ENCODE measurements around the gene MINDY4. TPM values are rescaled to one million over a fixed set of nuclear protein-coding genes. Genes with fewer than 3 reads are reported as not detected.

MINDY4 gene
- polyA plus RNA-seq, 3 donors: 0.15 to 0.17 TPM; not detected in 1

- no peak overlapping the region for H3K4me3 ChIP-seq (replicated peaks in 1 of 3; ENCODE audit: low read depth in 2 of 3, low read length in 3 of 3)
These were observed 15.6 kb upstream of the MINDY4 start for GRCh38 chr7:30755384-30756154.

DNA sequence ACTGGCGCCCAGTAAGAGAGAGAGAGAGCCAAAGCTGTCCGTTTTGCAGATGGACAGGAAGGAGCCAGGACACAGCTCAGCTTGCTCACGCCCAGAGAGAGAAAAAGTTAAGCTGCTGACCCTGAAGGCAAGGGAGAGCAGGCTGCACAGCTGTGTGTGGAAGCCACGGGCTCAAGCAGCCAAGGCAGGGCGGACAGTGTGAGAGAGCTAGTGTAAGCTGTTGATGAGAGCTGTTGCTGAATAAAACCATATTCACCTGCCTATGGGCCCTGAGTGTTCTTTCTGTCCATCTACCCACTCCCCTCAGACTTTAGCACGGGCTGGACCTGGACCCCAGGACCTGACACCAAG lies 13.9 kb upstream of the MINDY4 start:
- Histone ChIP-seq H4K20me1 (ENCODE audit: insufficient read depth, low read length) (no peaks in the 10 kb centered on the region), H3K9me3 (replicated peaks in 1 of 2; ENCODE audit: control insufficient read depth in 1 of 2, insufficient read depth in 1 of 2, low read length in 2 of 2) (no peaks in the 10 kb centered on the region), H3K9ac (ENCODE audit: insufficient read depth, low read length, poor library complexity, severe bottlenecking) (no peak overlapping the region), H3K4me1 (ENCODE audit: control insufficient read depth in 1 of 2, insufficient read depth in 2 of 2, low read length in 2 of 2) (no peaks in the 10 kb centered on the region), H2AFZ (ENCODE audit: insufficient read depth, low read depth, low read length, poor library complexity, severe bottlenecking) (no peak overlapping the region), H3K36me3 (replicated peaks in 1 of 2; ENCODE audit: control insufficient read depth in 1 of 2, insufficient read depth in 2 of 2, low read length in 2 of 2) (no peaks in the 10 kb centered on the region), H3K79me2 (ENCODE audit: insufficient read depth, low read length) (no peaks in the 10 kb centered on the region), H3K27ac (ENCODE audit: low read depth in 1 of 2, low read length in 2 of 2) (no peak overlapping the region), H3K27me3 (ENCODE audit: control insufficient read depth in 2 of 2, insufficient read depth in 2 of 2, low read length in 2 of 2) (no peaks in the 10 kb centered on the region), H3K4me3 (replicated peaks in 1 of 3; ENCODE audit: low read depth in 2 of 3, low read length in 3 of 3) (no peak overlapping the region), H3K4me2 (replicated peaks; ENCODE audit: extremely low read depth, low read length, poor library complexity, severe bottlenecking) (no peak overlapping the region)
- TF ChIP-seq, protein P1, sequence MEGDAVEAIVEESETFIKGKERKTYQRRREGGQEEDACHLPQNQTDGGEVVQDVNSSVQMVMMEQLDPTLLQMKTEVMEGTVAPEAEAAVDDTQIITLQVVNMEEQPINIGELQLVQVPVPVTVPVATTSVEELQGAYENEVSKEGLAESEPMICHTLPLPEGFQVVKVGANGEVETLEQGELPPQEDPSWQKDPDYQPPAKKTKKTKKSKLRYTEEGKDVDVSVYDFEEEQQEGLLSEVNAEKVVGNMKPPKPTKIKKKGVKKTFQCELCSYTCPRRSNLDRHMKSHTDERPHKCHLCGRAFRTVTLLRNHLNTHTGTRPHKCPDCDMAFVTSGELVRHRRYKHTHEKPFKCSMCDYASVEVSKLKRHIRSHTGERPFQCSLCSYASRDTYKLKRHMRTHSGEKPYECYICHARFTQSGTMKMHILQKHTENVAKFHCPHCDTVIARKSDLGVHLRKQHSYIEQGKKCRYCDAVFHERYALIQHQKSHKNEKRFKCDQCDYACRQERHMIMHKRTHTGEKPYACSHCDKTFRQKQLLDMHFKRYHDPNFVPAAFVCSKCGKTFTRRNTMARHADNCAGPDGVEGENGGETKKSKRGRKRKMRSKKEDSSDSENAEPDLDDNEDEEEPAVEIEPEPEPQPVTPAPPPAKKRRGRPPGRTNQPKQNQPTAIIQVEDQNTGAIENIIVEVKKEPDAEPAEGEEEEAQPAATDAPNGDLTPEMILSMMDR (IDR thresholded peaks at IDR 0.05): no peak
- Mint-ChIP-seq H3K9me3 (peaks cover 0 to 3% (median 2%) of the 10 kb centered on the region in 7 donors), H3K4me3 (no peak overlapping the region), H3K36me3 (no peaks in the 10 kb centered on the region), H3K4me1 (no peaks in the 10 kb centered on the region), H3K27ac (peak overlapping the region in 1 of 7 donors; percentile 18), H3K27me3 (ENCODE audit: low read depth in 3 of 3) (peaks cover 8 to 14% (median 14%) of the 10 kb centered on the region in 3 donors)
- no peak for DNase-seq
- 95% methylated on average over 3 of the region's 6 CpGs for WGBS (ENCODE audit: insufficient coverage)
- intact Hi-C loops (cut with micrococcal nuclease): no loop called here

More at GRCh38 chr7:30755384-30756154, 15.6 kb upstream of the MINDY4 start:
- H3K27me3 ChIP-seq (ENCODE audit: control insufficient read depth in 2 of 2, insufficient read depth in 2 of 2, low read length in 2 of 2): no peaks in the 10 kb centered on the region
- TF ChIP-seq, protein P1 (IDR thresholded peaks at IDR 0.05): no peak
- no peak for DNase-seq
- WGBS (ENCODE audit: insufficient coverage): 87% methylated on average over 16 of the region's 22 CpGs
- H3K36me3 Mint-ChIP-seq: no peaks in the 10 kb centered on the region
- H3K4me2 ChIP-seq (replicated peaks; ENCODE audit: extremely low read depth, low read length, poor library complexity, severe bottlenecking): no peak overlapping the region
- H3K9me3 Mint-ChIP-seq: peaks cover 0 to 3% (median 1%) of the 10 kb centered on the region in 7 donors
- no peaks in the 10 kb centered on the region for H3K9me3 ChIP-seq (replicated peaks in 1 of 2; ENCODE audit: control insufficient read depth in 1 of 2, insufficient read depth in 1 of 2, low read length in 2 of 2)
- H3K79me2 ChIP-seq (ENCODE audit: insufficient read depth, low read length): no peaks in the 10 kb centered on the region
- no peak overlapping the region for H3K9ac ChIP-seq (ENCODE audit: insufficient read depth, low read length, poor library complexity, severe bottlenecking)
- intact Hi-C loops (cut with micrococcal nuclease): no loop called here
- H3K4me3 Mint-ChIP-seq: no peak overlapping the region
- H4K20me1 ChIP-seq (ENCODE audit: insufficient read depth, low read length): no peaks in the 10 kb centered on the region
- H3K27ac ChIP-seq (ENCODE audit: low read depth in 1 of 2, low read length in 2 of 2): no peak overlapping the region
- no peaks in the 10 kb centered on the region for H3K4me1 Mint-ChIP-seq
- no peak overlapping the region for H2AFZ ChIP-seq (ENCODE audit: insufficient read depth, low read depth, low read length, poor library complexity, severe bottlenecking)
- no peaks in the 10 kb centered on the region for H3K36me3 ChIP-seq (replicated peaks in 1 of 2; ENCODE audit: control insufficient read depth in 1 of 2, insufficient read depth in 2 of 2, low read length in 2 of 2)
- peaks cover 10 to 14% (median 12%) of the 10 kb centered on the region in 3 donors for H3K27me3 Mint-ChIP-seq (ENCODE audit: low read depth in 3 of 3)
- no peak overlapping the region for H3K27ac Mint-ChIP-seq
- H3K4me1 ChIP-seq (ENCODE audit: control insufficient read depth in 1 of 2, insufficient read depth in 2 of 2, low read length in 2 of 2): no peaks in the 10 kb centered on the region
